AG04449 (cell line): ENCODE results near the gene APBA2.

Experiments
- CTCF ChIA-PET: fragments of 350-600 bp; formaldehyde crosslinking; extraction: SDS; loops from one replicate; lab custom pipeline; 2021; ENCODE audit warnings: antibody characterized with exemption; lab: Yijun Ruan, JAX
- POLR2A ChIA-PET: fragments of 400-600, 350-600 bp; formaldehyde crosslinking; extraction: SDS; loops from one replicate; lab custom pipeline; 2020; ENCODE audit warnings: antibody characterized with exemption, inconsistent platforms; lab: Yijun Ruan, JAX
- DNase-seq: peaks from one replicate; pipeline ENCODE4 v3.0.0-alpha.2; 2010; ENCODE audit warnings: low read depth, low spot score
- H3K4me3 ChIP-seq: 2 replicates; pipeline ENCODE4 v1.5.1; 2011; ENCODE audit warnings: low read depth, mild to moderate bottlenecking, control low read depth, low read length
- TF ChIP-seq, protein P1 (sequence below): IDR thresholded peaks from one replicate; pipeline ENCODE4 v1.5.1; 2011; ENCODE audit warnings: mild to moderate bottlenecking, moderate library complexity, low read length, control low read depth, inconsistent platforms; ENCODE audit not compliant: insufficient read depth; ENCODE audit errors: missing control alignments

The APBA2 gene

DNA sequence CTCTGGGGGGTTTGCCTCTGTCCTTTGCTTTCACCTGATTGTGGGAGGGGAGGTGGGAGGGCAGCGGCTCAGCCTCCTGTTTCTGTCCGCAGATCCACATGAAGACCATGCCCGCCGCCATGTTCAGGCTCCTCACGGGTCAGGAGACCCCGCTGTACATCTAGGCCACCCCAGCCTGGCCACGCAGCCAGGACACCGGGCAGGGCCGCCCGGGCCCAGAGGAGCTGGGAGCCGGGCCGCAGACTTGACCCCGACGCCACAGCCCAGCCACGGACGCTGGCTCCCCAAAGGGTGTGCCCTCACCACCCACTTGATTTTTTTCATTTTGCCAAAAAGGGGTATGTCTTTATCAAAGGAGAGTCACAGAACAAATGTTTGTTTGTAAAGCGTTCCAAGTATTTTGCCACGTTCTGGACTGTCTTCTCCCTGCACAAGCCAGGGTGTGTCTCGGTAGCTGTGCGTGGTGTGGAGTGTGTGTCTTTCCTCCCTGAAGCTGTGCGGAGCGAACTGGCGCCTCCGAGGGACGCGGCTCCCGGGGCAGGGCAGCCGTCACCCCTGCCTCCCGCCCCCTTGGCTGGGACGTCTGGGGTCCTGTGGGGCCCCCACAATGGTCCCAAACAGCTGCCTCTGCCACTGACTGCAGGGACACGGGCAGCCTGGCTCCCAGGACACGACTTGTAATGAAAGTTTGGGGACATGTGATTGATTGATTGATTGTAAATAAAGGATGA, 231.4 kb downstream of the APBA2 start:
- H3K4me3 ChIP-seq: no peak overlapping the region
- CTCF ChIA-PET: interaction anchor here (8.0 kb wide), 1 partner anchor 13 kb away, joined by 61 read pairs; no protein-coding TSS in a partner anchor
- POLR2A ChIA-PET: no interaction called here
- no peak for DNase-seq
- TF ChIP-seq, protein P1, sequence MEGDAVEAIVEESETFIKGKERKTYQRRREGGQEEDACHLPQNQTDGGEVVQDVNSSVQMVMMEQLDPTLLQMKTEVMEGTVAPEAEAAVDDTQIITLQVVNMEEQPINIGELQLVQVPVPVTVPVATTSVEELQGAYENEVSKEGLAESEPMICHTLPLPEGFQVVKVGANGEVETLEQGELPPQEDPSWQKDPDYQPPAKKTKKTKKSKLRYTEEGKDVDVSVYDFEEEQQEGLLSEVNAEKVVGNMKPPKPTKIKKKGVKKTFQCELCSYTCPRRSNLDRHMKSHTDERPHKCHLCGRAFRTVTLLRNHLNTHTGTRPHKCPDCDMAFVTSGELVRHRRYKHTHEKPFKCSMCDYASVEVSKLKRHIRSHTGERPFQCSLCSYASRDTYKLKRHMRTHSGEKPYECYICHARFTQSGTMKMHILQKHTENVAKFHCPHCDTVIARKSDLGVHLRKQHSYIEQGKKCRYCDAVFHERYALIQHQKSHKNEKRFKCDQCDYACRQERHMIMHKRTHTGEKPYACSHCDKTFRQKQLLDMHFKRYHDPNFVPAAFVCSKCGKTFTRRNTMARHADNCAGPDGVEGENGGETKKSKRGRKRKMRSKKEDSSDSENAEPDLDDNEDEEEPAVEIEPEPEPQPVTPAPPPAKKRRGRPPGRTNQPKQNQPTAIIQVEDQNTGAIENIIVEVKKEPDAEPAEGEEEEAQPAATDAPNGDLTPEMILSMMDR: no peak

DNA sequence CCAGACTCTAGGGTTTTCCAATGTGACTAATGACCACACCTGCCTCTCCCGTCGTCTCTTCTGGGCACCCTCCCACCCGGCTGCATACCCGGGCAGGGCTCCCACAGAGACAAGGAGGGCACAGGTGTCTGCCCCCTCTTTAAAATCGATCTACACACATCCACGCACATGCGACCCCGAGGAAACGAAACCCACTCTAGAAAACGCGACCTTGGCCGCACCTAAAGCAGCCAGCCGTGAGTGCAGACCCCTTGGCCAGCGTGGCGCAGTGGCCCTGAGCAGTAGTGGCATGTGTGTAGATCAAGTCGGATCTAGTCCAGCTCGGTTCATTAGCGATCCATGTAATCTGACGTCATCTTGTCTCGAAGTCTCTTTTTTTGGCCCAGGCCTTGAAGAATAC, 232.0 kb downstream of the APBA2 start:
- H3K4me3 ChIP-seq: no peak overlapping the region
- ChIA-PET POLR2A (no interaction called here), CTCF (interaction anchor here (1.0 to 8.0 kb wide), 2 partner anchors 10 to 14 kb away, joined by 3 to 61 read pairs; no protein-coding TSS in a partner anchor)
- TF ChIP-seq, protein P1: no peak
- DNase-seq: no peak

DNA sequence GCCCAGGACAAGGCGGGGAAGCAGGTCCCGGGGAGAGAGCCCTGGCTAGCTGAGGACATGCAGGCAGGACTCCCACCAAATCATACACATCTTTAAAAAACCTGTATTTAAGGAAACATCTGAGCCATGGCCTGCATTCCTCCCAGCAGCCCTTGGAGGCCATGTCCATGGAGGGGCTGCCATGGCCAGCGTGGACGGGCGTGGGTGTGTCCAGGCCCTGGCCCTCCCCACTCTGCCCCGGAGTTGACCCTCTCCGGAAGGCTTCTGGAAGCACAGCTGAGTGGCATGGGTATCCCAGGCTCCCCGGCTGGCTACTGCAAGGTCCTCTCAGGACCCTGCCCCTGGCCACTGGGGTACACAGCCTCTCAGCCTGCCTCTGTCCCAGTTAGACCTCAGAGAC, 234.1 kb downstream of the APBA2 start:
- H3K4me3 ChIP-seq: no peak overlapping the region
- TF ChIP-seq, protein P1: no peak
- CTCF ChIA-PET: interaction anchor here (1.3 to 8.0 kb wide), 2 partner anchors 16 to 20 kb away, joined by 8 to 61 read pairs; no protein-coding TSS in a partner anchor
- DNase-seq: no peak
- POLR2A ChIA-PET: no interaction called here

DNA sequence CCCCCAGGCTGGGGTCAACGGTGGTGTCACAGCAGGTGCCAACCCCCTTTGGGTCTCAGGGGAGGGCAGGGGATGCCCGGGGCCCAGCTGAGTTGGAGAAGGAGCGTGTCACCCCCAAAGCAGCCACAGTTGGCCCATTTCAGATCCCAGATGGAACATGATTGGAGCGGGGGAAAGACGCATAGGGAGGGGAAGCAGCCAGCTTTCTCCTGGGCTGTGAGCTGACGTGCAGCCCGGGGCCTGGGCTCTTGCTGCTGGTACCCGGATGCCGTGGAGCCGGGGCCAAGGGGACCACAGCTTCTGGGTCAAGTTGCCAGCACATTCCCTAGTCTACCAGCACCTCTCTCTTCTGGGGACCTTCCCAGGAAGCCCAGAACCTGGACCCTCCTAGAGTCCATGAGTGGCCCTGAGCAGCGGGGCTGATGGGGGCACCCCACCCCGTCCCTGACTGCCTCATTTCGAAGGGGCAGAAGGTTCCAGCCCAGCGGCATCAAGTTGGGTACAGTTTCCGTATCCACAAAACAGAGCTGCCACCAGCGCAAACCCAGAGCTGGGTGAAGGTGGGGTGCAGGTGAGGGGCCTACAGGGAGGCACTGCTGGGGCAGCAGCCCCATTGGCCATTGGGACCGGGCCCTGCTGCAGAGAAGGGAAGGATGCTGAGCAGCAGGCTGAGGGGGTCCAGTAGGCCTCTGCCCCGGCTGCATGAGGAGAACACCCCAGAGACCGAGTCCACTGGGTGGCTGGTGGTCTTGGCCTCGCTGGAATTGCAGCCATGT, 235.0 kb downstream of the APBA2 start:
- no peak overlapping the region for H3K4me3 ChIP-seq
- TF ChIP-seq, protein P1: no peak
- POLR2A ChIA-PET: no interaction called here
- no peak for DNase-seq
- CTCF ChIA-PET: interaction anchor here (1.2 to 8.0 kb wide), 3 partner anchors 17 to 19 kb away, joined by 6 to 61 read pairs (median 8); no protein-coding TSS in a partner anchor

DNA sequence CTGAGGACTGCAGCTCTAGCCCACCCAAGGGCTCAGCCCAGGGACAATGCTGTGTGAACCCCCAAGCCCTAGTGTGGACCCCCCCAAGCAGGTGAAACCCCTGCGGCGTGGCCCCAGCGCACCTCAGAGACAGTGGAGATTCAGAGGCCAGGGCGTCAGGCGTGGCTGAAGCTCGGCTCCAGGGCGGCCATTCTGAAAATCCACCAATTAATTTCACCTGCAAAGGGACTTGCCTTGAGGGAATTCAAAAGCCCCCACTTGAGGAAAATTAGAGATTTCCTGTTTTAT, 235.5 kb downstream of the APBA2 start:
- no peak for DNase-seq
- H3K4me3 ChIP-seq: no peak overlapping the region
- TF ChIP-seq, protein P1: no peak
- POLR2A ChIA-PET: no interaction called here
- CTCF ChIA-PET: interaction anchor here (1.2 to 8.0 kb wide), 2 partner anchors 17 to 18 kb away, joined by 6 to 61 read pairs; no protein-coding TSS in a partner anchor

DNA sequence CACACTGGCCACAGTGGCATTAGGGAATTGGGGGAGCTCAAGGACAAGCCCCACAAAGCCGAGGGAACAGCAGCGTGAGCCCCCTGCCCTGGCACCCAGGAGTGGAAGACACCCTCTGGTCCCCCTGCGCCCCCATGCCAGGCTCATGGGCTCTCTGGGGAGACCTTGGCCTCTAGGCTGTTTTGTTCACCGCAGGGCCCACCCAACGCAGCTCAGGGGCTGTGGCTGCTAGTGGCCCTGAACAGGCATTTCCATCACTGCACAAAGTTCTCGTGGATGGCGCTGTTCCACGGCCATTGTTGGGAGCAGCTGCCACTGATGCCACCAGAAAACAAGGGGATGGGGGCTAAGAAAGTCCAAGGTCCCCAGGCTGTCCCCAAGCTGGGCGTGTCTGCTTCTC, 236.1 kb downstream of the APBA2 start:
- no peak for DNase-seq
- H3K4me3 ChIP-seq: no peak overlapping the region
- ChIA-PET POLR2A (no interaction called here), CTCF (interaction anchor here (1.2 to 8.0 kb wide), 2 partner anchors 18 kb away, joined by 6 to 61 read pairs; no protein-coding TSS in a partner anchor)
- TF ChIP-seq, protein P1: no peak
